ENCODE results near the gene ROBO2.

ROBO2 gene

GRCh38 chr3:77190374-77190773 is 150.5 kb downstream of the ROBO2 start:
- DNase-seq (ENCODE audit: low read depth) = no peak

- DNase-seq (ENCODE audit: low read depth) = no peak
Measured at GRCh38 chr3:77191014-77191413, 151.1 kb downstream of the ROBO2 start.

- no peak for DNase-seq (ENCODE audit: low read depth)
Measured at GRCh38 chr3:77191640-77192039, 151.7 kb downstream of the ROBO2 start.

GRCh38 chr3:77195766-77196545 is 156.1 kb downstream of the ROBO2 start:
- DNase-seq (ENCODE audit: low read depth) = no peak

GRCh38 chr3:77197408-77197807 is 157.5 kb downstream of the ROBO2 start:
- DNase-seq (ENCODE audit: low read depth) = no peak

- DNase-seq (ENCODE audit: low read depth) = no peak
Measured at GRCh38 chr3:77203851-77204250, 164.0 kb downstream of the ROBO2 start.

- DNase-seq (ENCODE audit: low read depth) = no peak
Measured at GRCh38 chr3:77204788-77205187, 164.9 kb downstream of the ROBO2 start.

- DNase-seq (ENCODE audit: low read depth) = no peak
Measured at GRCh38 chr3:77207753-77208152, 167.9 kb downstream of the ROBO2 start.

- DNase-seq (ENCODE audit: low read depth) = no peak
Measured at GRCh38 chr3:77222701-77223100, 182.8 kb downstream of the ROBO2 start.

- no peak for DNase-seq (ENCODE audit: low read depth)
Measured at GRCh38 chr3:77227567-77227966, 187.7 kb downstream of the ROBO2 start.

GRCh38 chr3:77232557-77232956 is 192.7 kb downstream of the ROBO2 start:
- DNase-seq (ENCODE audit: low read depth) = no peak

- DNase-seq (ENCODE audit: low read depth) = no peak
Measured at GRCh38 chr3:77234004-77234403, 194.1 kb downstream of the ROBO2 start.

- DNase-seq (ENCODE audit: low read depth) = no peak
Measured at GRCh38 chr3:77236118-77236517, 196.2 kb downstream of the ROBO2 start.

- no peak for DNase-seq (ENCODE audit: low read depth)
Measured at GRCh38 chr3:77240072-77240650, 200.3 kb downstream of the ROBO2 start.

- DNase-seq (ENCODE audit: low read depth) = no peak
Measured at GRCh38 chr3:77242371-77242770, 202.5 kb downstream of the ROBO2 start.

- no peak for DNase-seq (ENCODE audit: low read depth)
Measured at GRCh38 chr3:77244981-77245380, 205.1 kb downstream of the ROBO2 start.

GRCh38 chr3:77247061-77247460 is 207.2 kb downstream of the ROBO2 start:
- no peak for DNase-seq (ENCODE audit: low read depth)

- DNase-seq (ENCODE audit: low read depth) = no peak
Measured at GRCh38 chr3:77247817-77248216, 207.9 kb downstream of the ROBO2 start.

GRCh38 chr3:77248420-77248819 is 208.5 kb downstream of the ROBO2 start:
- DNase-seq (ENCODE audit: low read depth) = no peak

GRCh38 chr3:77251136-77251535 is 211.2 kb downstream of the ROBO2 start:
- no peak for DNase-seq (ENCODE audit: low read depth)

- DNase-seq (ENCODE audit: low read depth) = no peak
Measured at GRCh38 chr3:77254967-77255831, 215.3 kb downstream of the ROBO2 start.

- no peak for DNase-seq (ENCODE audit: low read depth)
Measured at GRCh38 chr3:77256584-77257503, 216.9 kb downstream of the ROBO2 start.

All from activated T-cell treated with anti-CD3 and anti-CD28 coated beads for 1 hour (primary cell).